HepG2 (cell line): ENCODE measurements around the gene TGFBRAP1. TPM values are rescaled to one million over a fixed set of nuclear protein-coding genes. Genes with fewer than 3 reads are reported as not detected.

Source experiments
- CC2D1A ChIP-seq: sonication (generic); formaldehyde crosslinking; IDR thresholded peaks from 2 replicates; pipeline ENCODE4 v1.8.1; 2023; ENCODE audit warnings: mild to moderate bottlenecking, missing genetic modification reagents
- ERF ChIP-seq: IDR thresholded peaks from 2 replicates; pipeline ENCODE4 v1.6.1; 2018; ENCODE audit warnings: missing biosample characterization, missing genetic modification reagents
- HOXA9 ChIP-seq: sonication (generic); formaldehyde crosslinking; IDR thresholded peaks from 2 replicates; pipeline ENCODE4 v1.8.1; 2022; ENCODE audit warnings: missing genetic modification reagents, mild to moderate bottlenecking, moderate library complexity, borderline replicate concordance
- NFYC ChIP-seq: IDR thresholded peaks from 2 replicates; pipeline ENCODE4 v1.6.1; 2016; ENCODE audit warnings: missing genetic modification reagents, missing compliant biosample characterization
- NRL ChIP-seq: sonication (generic); formaldehyde crosslinking; IDR thresholded peaks from 2 replicates; pipeline ENCODE4 v1.5.0; 2020; ENCODE audit warnings: missing genetic modification reagents, mild to moderate bottlenecking, moderate library complexity, borderline replicate concordance
- POLR2A ChIP-seq, 2 experiments: IDR thresholded peaks; 2 replicates each; pipeline ENCODE4 v1.6.1; 2011; ENCODE audit warnings: low read depth in 2 of 2, low read length in 2 of 2, mild to moderate bottlenecking in 1 of 2, moderate library complexity in 1 of 2; ENCODE audit not compliant: insufficient read depth in 1 of 2
- SOX13 ChIP-seq, 3 experiments: fragments of 450-650 bp in 1 of 3; sonication (generic) in 1 of 3; formaldehyde crosslinking in 1 of 3; IDR thresholded peaks in 2 of 3; conservative IDR thresholded peaks in 1 of 3; 2 replicates each; pipeline versions ENCODE4 v1.5.0 to v1.6.1; 2016 to 2020; ENCODE audit warnings: antibody characterized with exemption in 1 of 3, mild to moderate bottlenecking in 1 of 3, missing compliant biosample characterization in 1 of 3, missing genetic modification reagents in 1 of 3, moderate library complexity in 1 of 3
- ZBTB10 ChIP-seq: sonication (generic); formaldehyde crosslinking; IDR thresholded peaks from 2 replicates; pipeline ENCODE4 v1.4.0; 2020; ENCODE audit warnings: missing genetic modification reagents, borderline replicate concordance
- ZBTB20 ChIP-seq: sonication (generic); formaldehyde crosslinking; IDR thresholded peaks from 2 replicates; pipeline ENCODE4 v1.8.1; 2023; ENCODE audit warnings: missing genetic modification reagents, low read depth, mild to moderate bottlenecking, borderline replicate concordance
- ZBTB25 ChIP-seq: IDR thresholded peaks from 2 replicates; pipeline ENCODE4 v1.6.1; 2018; ENCODE audit warnings: missing genetic modification reagents
- ZKSCAN5 ChIP-seq: sonication (generic); formaldehyde crosslinking; IDR thresholded peaks from 2 replicates; pipeline ENCODE4 v1.5.1; 2020; ENCODE audit warnings: mild to moderate bottlenecking, missing genetic modification reagents
- ZNF124 ChIP-seq: sonication (generic); formaldehyde crosslinking; IDR thresholded peaks from 2 replicates; pipeline ENCODE4 v1.4.0; 2020; ENCODE audit warnings: missing genetic modification reagents
- ZNF225 ChIP-seq: sonication (generic); formaldehyde crosslinking; IDR thresholded peaks from 2 replicates; pipeline ENCODE4 v1.4.0; 2020; ENCODE audit warnings: mild to moderate bottlenecking, missing genetic modification reagents
- polyA plus RNA-seq, 8 experiments: library from polyadenylated mRNA; depleted of rRNA in 3 of 8; stranded (reverse) in 7 of 8; unstranded in 1 of 8; fragments of >200 nt; fragmentation: Illumina TruSeq in 4 of 8; extraction: Trizol in 4 of 8; gene quantifications; 2 replicates each; pipeline versions ENCODE4 v1.2.1 to v1.2.3, GENCODE V29; 2011 to 2016; ENCODE audit warnings: low read depth in 4 of 8, missing spikeins in 1 of 8, mixed read lengths in 1 of 8; ENCODE audit not compliant: insufficient read depth in 1 of 8
- total RNA-seq, 5 experiments: library from RNA; depleted of rRNA; stranded (reverse); fragments of >200 nt; fragmentation: Illumina TruSeq; extraction: Trizol; gene quantifications; 2 replicates each; pipeline ENCODE4 v1.2.3, GENCODE V29; 2016; ENCODE audit warnings: low read depth in 1 of 5
- TF ChIP-seq, protein P1 (sequence below): sonication (generic); formaldehyde crosslinking; IDR thresholded peaks from 2 replicates; pipeline ENCODE4 v1.8.1; 2022; ENCODE audit warnings: low read depth, mild to moderate bottlenecking, missing genetic modification reagents
- TF ChIP-seq, protein P2 (sequence below): sonication (generic); formaldehyde crosslinking; IDR thresholded peaks from 2 replicates; pipeline ENCODE4 v1.4.0; 2020; ENCODE audit warnings: mild to moderate bottlenecking, missing genetic modification reagents, borderline replicate concordance
- TF ChIP-seq, protein P3 (sequence below): sonication (generic); formaldehyde crosslinking; IDR thresholded peaks from 2 replicates; pipeline ENCODE4 v1.4.0; 2020; ENCODE audit warnings: missing genetic modification reagents

Gene TGFBRAP1
- total and polyA plus RNA-seq, 2 of the 13 experiments (the other 11 are each of a cell fraction or from before 2014, with no cell fraction given), result 12.7 to 22.9 TPM

DNA sequence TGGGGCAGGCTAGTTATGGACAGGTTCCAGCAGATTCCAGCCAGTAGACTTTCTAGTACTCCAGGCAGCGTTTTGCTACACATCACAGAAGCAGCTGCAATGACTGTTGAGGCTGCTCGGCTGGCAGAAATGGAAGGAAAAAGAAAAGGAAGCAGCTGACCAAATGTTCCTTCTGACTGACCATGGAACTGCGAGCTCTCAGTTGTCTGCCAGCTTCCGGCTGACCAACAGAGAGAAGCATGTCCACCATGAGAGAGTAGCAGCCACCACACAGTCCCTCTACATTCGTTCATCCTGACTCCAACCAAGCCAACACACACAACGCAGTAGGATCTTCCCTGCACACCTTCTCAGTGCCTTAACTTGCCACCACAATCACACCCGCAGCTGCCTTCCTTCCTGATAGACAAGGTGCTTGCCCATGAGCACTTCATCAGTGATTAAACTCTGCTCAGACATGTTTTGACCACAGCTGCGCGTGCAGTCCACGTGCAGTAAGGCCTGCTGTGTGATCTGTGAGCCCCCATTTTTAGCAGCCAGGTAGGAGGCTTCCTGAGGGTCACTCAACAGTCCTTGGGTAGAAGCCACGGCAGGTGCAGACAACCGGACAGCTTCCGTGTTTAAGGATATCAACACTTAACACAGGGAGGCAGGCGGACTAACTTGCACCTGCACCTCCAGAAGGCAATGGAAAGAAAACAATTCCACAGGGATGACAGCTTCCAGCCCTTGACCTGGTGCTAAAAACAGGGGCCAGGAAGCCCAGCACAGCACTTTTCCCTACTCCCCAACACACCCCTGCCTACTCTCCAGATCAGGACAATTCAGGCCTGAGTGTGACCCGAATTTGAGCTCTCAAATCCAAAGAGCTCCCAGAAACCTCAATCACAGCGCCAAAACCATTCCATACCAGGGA is 996 bp downstream of the TGFBRAP1 start (continued):
- TF ChIP-seq ZNF225 (CRISPR knock-in tag), result 0 out of 2 replicates have a peak, but pooled peaks have one; percentile 37
- TF ChIP-seq ZBTB25, result peak; percentile 21; the same call in 1 of the 2 replicates
- TF ChIP-seq, protein P1, sequence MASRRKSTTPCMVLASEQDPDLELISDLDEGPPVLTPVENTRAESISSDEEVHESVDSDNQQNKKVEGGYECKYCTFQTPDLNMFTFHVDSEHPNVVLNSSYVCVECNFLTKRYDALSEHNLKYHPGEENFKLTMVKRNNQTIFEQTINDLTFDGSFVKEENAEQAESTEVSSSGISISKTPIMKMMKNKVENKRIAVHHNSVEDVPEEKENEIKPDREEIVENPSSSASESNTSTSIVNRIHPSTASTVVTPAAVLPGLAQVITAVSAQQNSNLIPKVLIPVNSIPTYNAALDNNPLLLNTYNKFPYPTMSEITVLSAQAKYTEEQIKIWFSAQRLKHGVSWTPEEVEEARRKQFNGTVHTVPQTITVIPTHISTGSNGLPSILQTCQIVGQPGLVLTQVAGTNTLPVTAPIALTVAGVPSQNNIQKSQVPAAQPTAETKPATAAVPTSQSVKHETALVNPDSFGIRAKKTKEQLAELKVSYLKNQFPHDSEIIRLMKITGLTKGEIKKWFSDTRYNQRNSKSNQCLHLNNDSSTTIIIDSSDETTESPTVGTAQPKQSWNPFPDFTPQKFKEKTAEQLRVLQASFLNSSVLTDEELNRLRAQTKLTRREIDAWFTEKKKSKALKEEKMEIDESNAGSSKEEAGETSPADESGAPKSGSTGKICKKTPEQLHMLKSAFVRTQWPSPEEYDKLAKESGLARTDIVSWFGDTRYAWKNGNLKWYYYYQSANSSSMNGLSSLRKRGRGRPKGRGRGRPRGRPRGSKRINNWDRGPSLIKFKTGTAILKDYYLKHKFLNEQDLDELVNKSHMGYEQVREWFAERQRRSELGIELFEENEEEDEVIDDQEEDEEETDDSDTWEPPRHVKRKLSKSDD (CRISPR knock-in tag), result 0 out of 2 replicates have a peak, but pooled peaks have one; percentile 53
- TF ChIP-seq ZKSCAN5, result 0 out of 2 replicates have a peak, but pooled peaks have one; percentile 28
- peak; percentile 43; the same call in 1 of the 2 replicates for TF ChIP-seq ZBTB10 (CRISPR knock-in tag)
- TF ChIP-seq SOX13 (IDR thresholded peaks at IDR 0.05), result no peak
- peak in 1 of 2 experiments; percentile 28; a peak in 1 of 4 replicates for TF ChIP-seq SOX13 (CRISPR knock-in tag; conservative IDR thresholded peaks at IDR 0.05 in 1 of 2, IDR thresholded peaks at IDR 0.05 in 1 of 2)
- no peak for TF ChIP-seq NFYC (CRISPR knock-in tag)
- peak; percentile 82 for TF ChIP-seq NRL (CRISPR knock-in tag)
- TF ChIP-seq ZBTB20 (CRISPR knock-in tag), result peak; percentile 76; the same call in 1 of the 2 replicates
- TF ChIP-seq POLR2A (IDR thresholded peaks at IDR 0.05; ENCODE audit: insufficient read depth in 1 of 2, low read depth in 2 of 2, low read length in 2 of 2), result peak; percentile 50 to 53; a peak in 3 of 4 replicates
- 0 out of 2 replicates have a peak, but pooled peaks have one; percentile 57 for TF ChIP-seq HOXA9 (CRISPR knock-in tag)
- TF ChIP-seq, protein P2, sequence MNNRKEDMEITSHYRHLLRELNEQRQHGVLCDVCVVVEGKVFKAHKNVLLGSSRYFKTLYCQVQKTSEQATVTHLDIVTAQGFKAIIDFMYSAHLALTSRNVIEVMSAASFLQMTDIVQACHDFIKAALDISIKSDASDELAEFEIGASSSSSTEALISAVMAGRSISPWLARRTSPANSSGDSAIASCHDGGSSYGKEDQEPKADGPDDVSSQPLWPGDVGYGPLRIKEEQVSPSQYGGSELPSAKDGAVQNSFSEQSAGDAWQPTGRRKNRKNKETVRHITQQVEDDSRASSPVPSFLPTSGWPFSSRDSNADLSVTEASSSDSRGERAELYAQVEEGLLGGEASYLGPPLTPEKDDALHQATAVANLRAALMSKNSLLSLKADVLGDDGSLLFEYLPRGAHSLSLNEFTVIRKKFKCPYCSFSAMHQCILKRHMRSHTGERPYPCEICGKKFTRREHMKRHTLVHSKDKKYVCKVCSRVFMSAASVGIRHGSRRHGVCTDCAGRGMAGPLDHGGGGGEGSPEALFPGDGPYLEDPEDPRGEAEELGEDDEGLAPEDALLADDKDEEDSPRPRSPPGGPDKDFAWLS (CRISPR knock-in tag), result 0 out of 2 replicates have a peak, but pooled peaks have one; percentile 74
- TF ChIP-seq, protein P3, sequence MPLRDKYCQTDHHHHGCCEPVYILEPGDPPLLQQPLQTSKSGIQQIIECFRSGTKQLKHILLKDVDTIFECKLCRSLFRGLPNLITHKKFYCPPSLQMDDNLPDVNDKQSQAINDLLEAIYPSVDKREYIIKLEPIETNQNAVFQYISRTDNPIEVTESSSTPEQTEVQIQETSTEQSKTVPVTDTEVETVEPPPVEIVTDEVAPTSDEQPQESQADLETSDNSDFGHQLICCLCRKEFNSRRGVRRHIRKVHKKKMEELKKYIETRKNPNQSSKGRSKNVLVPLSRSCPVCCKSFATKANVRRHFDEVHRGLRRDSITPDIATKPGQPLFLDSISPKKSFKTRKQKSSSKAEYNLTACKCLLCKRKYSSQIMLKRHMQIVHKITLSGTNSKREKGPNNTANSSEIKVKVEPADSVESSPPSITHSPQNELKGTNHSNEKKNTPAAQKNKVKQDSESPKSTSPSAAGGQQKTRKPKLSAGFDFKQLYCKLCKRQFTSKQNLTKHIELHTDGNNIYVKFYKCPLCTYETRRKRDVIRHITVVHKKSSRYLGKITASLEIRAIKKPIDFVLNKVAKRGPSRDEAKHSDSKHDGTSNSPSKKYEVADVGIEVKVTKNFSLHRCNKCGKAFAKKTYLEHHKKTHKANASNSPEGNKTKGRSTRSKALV (CRISPR knock-in tag), result 0 out of 2 replicates have a peak, but pooled peaks have one; percentile 62
- TF ChIP-seq ZNF124 (CRISPR knock-in tag), result 0 out of 2 replicates have a peak, but pooled peaks have one; percentile 12
- no peak for TF ChIP-seq CC2D1A (CRISPR knock-in tag)
- peak; percentile 85 for TF ChIP-seq ERF
